WTC11 (cell line): Measurements from ENCODE around the gene CD37. TPM values are rescaled to one million over a fixed set of nuclear protein-coding genes. Genes with fewer than 3 reads are reported as not detected.

Experiments
- ATAC-seq: fragments of 200-7000 bp; cut with Tn5 transposase; 2 replicates; pipeline ENCODE4 v1.10.0; 2021; ENCODE audit warnings: mild to moderate bottlenecking, moderate library complexity
- CTCF ChIA-PET: fragments of 300-600 bp; sonication (Branson Sonifier 250); formaldehyde crosslinking; loops from one replicate; lab custom pipeline; 2021; ENCODE audit warnings: antibody characterized with exemption; lab: Charles Lee
- POLR2A ChIA-PET: fragments of 350-600 bp; sonication (Branson Sonifier 250); formaldehyde crosslinking; loops from one replicate; lab custom pipeline; 2021; ENCODE audit warnings: antibody characterized with exemption; lab: Charles Lee
- DNase-seq: peaks from one replicate; pipeline ENCODE4 v3.0.0; 2021; ENCODE audit warnings: low spot score
- H3K27ac Mint-ChIP-seq: 2 replicates; pipeline ENCODE4 v1.8.0; 2021; ENCODE audit warnings: mixed read lengths
- H3K27me3 Mint-ChIP-seq: 2 replicates; pipeline ENCODE4 v1.8.0; 2021; ENCODE audit warnings: low read depth, mild to moderate bottlenecking, moderate library complexity, mixed read lengths
- H3K36me3 Mint-ChIP-seq: 2 replicates; pipeline ENCODE4 v1.8.0; 2021; ENCODE audit warnings: mixed read lengths
- H3K4me1 Mint-ChIP-seq: 2 replicates; pipeline ENCODE4 v1.8.0; 2022; ENCODE audit warnings: mixed read lengths
- H3K4me3 Mint-ChIP-seq: 2 replicates; pipeline ENCODE4 v1.8.0; 2021; ENCODE audit warnings: mild to moderate bottlenecking, moderate library complexity, mixed read lengths
- H3K9me3 Mint-ChIP-seq: 2 replicates; pipeline ENCODE4 v1.8.0; 2021; ENCODE audit warnings: mixed read lengths
- CREB1 ChIP-seq: sonication (generic); formaldehyde crosslinking; IDR thresholded peaks from 2 replicates; pipeline ENCODE4 v1.8.0; 2023; ENCODE audit warnings: mild to moderate bottlenecking, missing genetic modification reagents
- IRF1 ChIP-seq: sonication (generic); formaldehyde crosslinking; IDR thresholded peaks from 2 replicates; pipeline ENCODE4 v1.8.0; 2023; ENCODE audit warnings: missing genetic modification reagents
- MXD4 ChIP-seq: fragments of 250-450 bp; sonication (Bioruptor Pico); IDR thresholded peaks from 2 replicates; pipeline ENCODE4 v1.8.0; 2021; ENCODE audit warnings: mild to moderate bottlenecking, moderate library complexity, borderline replicate concordance
- NFATC4 ChIP-seq: fragments of 250-450 bp; sonication (Bioruptor Pico); IDR thresholded peaks from 2 replicates; pipeline ENCODE4 v1.9.0; 2021; ENCODE audit warnings: mild to moderate bottlenecking
- NR2C2 ChIP-seq: sonication (generic); formaldehyde crosslinking; IDR thresholded peaks from 2 replicates; pipeline ENCODE4 v1.8.0; 2022; ENCODE audit warnings: mild to moderate bottlenecking, missing genetic modification reagents
- PRDM15 ChIP-seq: sonication (generic); formaldehyde crosslinking; IDR thresholded peaks from 2 replicates; pipeline ENCODE4 v1.8.0; 2022; ENCODE audit warnings: missing genetic modification reagents
- RORB ChIP-seq: fragments of 250-450 bp; sonication (Bioruptor Pico); IDR thresholded peaks from 2 replicates; pipeline ENCODE4 v1.9.0; 2021; ENCODE audit warnings: mild to moderate bottlenecking
- TEAD1 ChIP-seq: sonication (generic); formaldehyde crosslinking; IDR thresholded peaks from 2 replicates; pipeline ENCODE4 v1.8.0; 2022; ENCODE audit warnings: mild to moderate bottlenecking, missing genetic modification reagents
- ZNF396 ChIP-seq: fragments of 250-450 bp; sonication (Bioruptor Pico); IDR thresholded peaks from 2 replicates; pipeline ENCODE4 v1.8.0; 2021; ENCODE audit warnings: mild to moderate bottlenecking, moderate library complexity, borderline replicate concordance
- ZNF416 ChIP-seq: fragments of 250-450 bp; sonication (Bioruptor Pico); IDR thresholded peaks from 2 replicates; pipeline ENCODE4 v1.9.0; 2021; ENCODE audit warnings: mild to moderate bottlenecking, inconsistent platforms
- ZNF532 ChIP-seq: fragments of 250-450 bp; sonication (Bioruptor Pico); IDR thresholded peaks from 2 replicates; pipeline ENCODE4 v1.9.0; 2021; ENCODE audit warnings: mild to moderate bottlenecking, borderline replicate concordance
- ZNF671 ChIP-seq: fragments of 250-450 bp; sonication (Bioruptor Pico); IDR thresholded peaks from 2 replicates; pipeline ENCODE4 v1.8.0; 2021; ENCODE audit warnings: mild to moderate bottlenecking
- total RNA-seq: library from RNA; stranded (reverse); gene quantifications from 3 replicates; pipeline ENCODE4 v1.2.3, GENCODE V29; 2021
- TF ChIP-seq, protein P1 (sequence below): sonication (generic); formaldehyde crosslinking; IDR thresholded peaks from 2 replicates; pipeline ENCODE4 v1.8.0; 2022; ENCODE audit warnings: mild to moderate bottlenecking, missing genetic modification reagents
- TF ChIP-seq, protein P2 (sequence below): sonication (generic); formaldehyde crosslinking; IDR thresholded peaks from 2 replicates; pipeline ENCODE4 v1.8.1; 2022; ENCODE audit warnings: missing genetic modification reagents, borderline replicate concordance
- TF ChIP-seq, protein P3 (sequence below): fragments of 250-450 bp; sonication (Bioruptor Pico); IDR thresholded peaks from 2 replicates; pipeline ENCODE4 v1.9.0; 2021; ENCODE audit warnings: mild to moderate bottlenecking

Gene CD37
- total RNA-seq, 1 experiment from 2014 or later: 1.6 TPM

GRCh38 chr19:49337267-49338022, 2.2 kb downstream of the CD37 start:
- POLR2A ChIA-PET: interaction anchor here (0.5 to 0.9 kb wide), 3 partner anchors 24 to 157 kb away, joined by 3 read pairs; no protein-coding TSS in a partner anchor
- H3K4me1 Mint-ChIP-seq: peaks cover 29% of the 10 kb centered on the region

DNA sequence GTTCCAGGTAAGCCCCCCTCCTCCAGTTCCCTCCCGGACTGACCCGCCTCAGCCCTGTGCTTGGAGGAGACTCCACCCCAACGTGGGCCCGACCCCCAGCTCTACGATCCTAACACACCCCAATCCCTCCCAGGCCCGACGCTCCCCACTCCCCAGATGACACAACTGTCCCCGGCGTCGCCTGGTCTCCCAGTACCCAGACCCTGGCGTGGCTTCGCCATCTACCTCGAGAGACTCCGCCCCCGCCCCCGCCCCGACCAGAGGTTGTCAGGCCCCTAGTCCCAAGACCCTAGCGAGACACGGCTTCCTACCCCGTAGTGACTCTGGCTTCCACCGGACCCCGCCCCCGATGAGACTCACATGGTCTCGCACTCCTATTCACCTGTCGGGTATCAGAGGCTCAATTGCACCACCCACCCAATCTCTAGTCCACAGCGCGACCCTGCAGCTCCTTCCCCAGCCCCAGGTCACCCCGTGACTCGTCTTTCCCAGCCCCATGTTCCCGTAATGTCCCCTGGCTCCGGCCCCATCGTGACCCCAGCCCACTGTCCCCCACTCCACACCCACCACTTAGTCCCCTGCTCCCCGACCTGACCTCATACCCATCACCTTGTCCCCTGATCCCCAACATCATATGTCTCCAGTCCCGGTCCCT, 2.9 kb downstream of the CD37 start:
- Mint-ChIP-seq H3K27me3 (peaks cover 45% of the 10 kb centered on the region), H3K4me1 (peaks cover 29% of the 10 kb centered on the region), H3K27ac (peak overlapping the region; percentile 95; the same call in 1 of the 2 replicates), H3K36me3 (peaks cover 28% of the 10 kb centered on the region), H3K4me3 (peak overlapping the region; percentile 83), H3K9me3 (no peaks in the 10 kb centered on the region)
- ATAC-seq (peak; percentile 3), DNase-seq (peak; percentile 56)
- TF ChIP-seq ZNF671 (CRISPR knock-in tag): no peak
- TF ChIP-seq PRDM15 (CRISPR knock-in tag): 0 out of 2 replicates have a peak, but pooled peaks have one; percentile 6
- ChIA-PET POLR2A (interaction anchor here (0.5 to 1.5 kb wide), 4 partner anchors 23 to 1738 kb away, joined by 3 to 5 read pairs (median 4); partner anchors contain the start of gene ALDH16A1), CTCF (interaction anchor here (0.8 to 3.5 kb wide), 11 partner anchors 9 to 139 kb away, joined by 3 to 14 read pairs (median 5); partner anchors contain the start of genes GFY and TEAD2)

More at GRCh38 chr19:49337267-49338022, 2.2 kb downstream of the CD37 start:
- DNase-seq (peak; percentile 6), ATAC-seq (no peak)
- Mint-ChIP-seq H3K36me3 (peaks cover 21% of the 10 kb centered on the region), H3K27ac (no peak overlapping the region), H3K27me3 (peaks cover 49% of the 10 kb centered on the region), H3K4me3 (peak overlapping the region; percentile 83), H3K9me3 (no peaks in the 10 kb centered on the region)
- CTCF ChIA-PET: interaction anchor here (1.0 to 3.5 kb wide), 9 partner anchors 8 to 139 kb away, joined by 3 to 14 read pairs (median 4); partner anchors contain the start of genes GFY and TEAD2
- no peak for TF ChIP-seq ZNF396
- TF ChIP-seq NFATC4 (CRISPR knock-in tag): no peak

- Mint-ChIP-seq H3K27ac (peak overlapping the region; percentile 95), H3K4me1 (peaks cover 26% of the 10 kb centered on the region)
- TF ChIP-seq, protein P1, sequence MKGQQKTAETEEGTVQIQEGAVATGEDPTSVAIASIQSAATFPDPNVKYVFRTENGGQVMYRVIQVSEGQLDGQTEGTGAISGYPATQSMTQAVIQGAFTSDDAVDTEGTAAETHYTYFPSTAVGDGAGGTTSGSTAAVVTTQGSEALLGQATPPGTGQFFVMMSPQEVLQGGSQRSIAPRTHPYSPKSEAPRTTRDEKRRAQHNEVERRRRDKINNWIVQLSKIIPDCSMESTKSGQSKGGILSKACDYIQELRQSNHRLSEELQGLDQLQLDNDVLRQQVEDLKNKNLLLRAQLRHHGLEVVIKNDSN: 0 out of 2 replicates have a peak, but pooled peaks have one; percentile 12
- TF ChIP-seq CREB1 (CRISPR knock-in tag) (no peak), ZNF532 (0 out of 2 replicates have a peak, but pooled peaks have one; percentile 65), IRF1 (no peak), ZNF416 (CRISPR knock-in tag) (0 out of 2 replicates have a peak, but pooled peaks have one; percentile 20), MXD4 (CRISPR knock-in tag) (no peak), RORB (CRISPR knock-in tag) (no peak), NFATC4 (CRISPR knock-in tag) (peak; percentile 59; the same call in 1 of the 2 replicates), ZNF671 (CRISPR knock-in tag) (no peak), NR2C2 (CRISPR knock-in tag) (no peak), TEAD1 (CRISPR knock-in tag) (peak; percentile 42; the same call in 1 of the 2 replicates)
- TF ChIP-seq, protein P2, sequence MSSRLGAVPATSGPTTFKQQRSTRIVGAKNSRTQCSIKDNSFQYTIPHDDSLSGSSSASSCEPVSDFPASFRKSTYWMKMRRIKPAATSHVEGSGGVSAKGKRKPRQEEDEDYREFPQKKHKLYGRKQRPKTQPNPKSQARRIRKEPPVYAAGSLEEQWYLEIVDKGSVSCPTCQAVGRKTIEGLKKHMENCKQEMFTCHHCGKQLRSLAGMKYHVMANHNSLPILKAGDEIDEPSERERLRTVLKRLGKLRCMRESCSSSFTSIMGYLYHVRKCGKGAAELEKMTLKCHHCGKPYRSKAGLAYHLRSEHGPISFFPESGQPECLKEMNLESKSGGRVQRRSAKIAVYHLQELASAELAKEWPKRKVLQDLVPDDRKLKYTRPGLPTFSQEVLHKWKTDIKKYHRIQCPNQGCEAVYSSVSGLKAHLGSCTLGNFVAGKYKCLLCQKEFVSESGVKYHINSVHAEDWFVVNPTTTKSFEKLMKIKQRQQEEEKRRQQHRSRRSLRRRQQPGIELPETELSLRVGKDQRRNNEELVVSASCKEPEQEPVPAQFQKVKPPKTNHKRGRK: no peak
- TF ChIP-seq, protein P3, sequence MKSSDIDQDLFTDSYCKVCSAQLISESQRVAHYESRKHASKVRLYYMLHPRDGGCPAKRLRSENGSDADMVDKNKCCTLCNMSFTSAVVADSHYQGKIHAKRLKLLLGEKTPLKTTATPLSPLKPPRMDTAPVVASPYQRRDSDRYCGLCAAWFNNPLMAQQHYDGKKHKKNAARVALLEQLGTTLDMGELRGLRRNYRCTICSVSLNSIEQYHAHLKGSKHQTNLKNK (CRISPR knock-in tag): peak; percentile 61
Measured at GRCh38 chr19:49338691-49339300, 3.6 kb downstream of the CD37 start.

More at GRCh38 chr19:49338691-49339300, 3.6 kb downstream of the CD37 start:
- ATAC-seq (peak; percentile 75), DNase-seq (peak; percentile 100)
- peaks cover 34% of the 10 kb centered on the region for H3K36me3 Mint-ChIP-seq
- ChIA-PET POLR2A (interaction anchor here (0.5 to 1.7 kb wide), 5 partner anchors 22 to 1739 kb away, joined by 3 to 12 read pairs (median 5); partner anchors contain the start of genes ALDH16A1 and TEAD2), CTCF (interaction anchor here (0.5 to 3.5 kb wide), 27 partner anchors 8 to 241 kb away, joined by 3 to 20 read pairs (median 4); partner anchors contain the start of genes DKKL1, GFY and TEAD2)
- peak overlapping the region; percentile 83 for H3K4me3 Mint-ChIP-seq
- peaks cover 45% of the 10 kb centered on the region for H3K27me3 Mint-ChIP-seq
- no peaks in the 10 kb centered on the region for H3K9me3 Mint-ChIP-seq
